Measurements from ENCODE around the gene CACNA1A.
"Not testable (repeated sequence)": the region's sequence is repeated elsewhere in the genome, so short reads cannot be mapped to it uniquely, and the experiment has no call there.

Gene CACNA1A

DNA sequence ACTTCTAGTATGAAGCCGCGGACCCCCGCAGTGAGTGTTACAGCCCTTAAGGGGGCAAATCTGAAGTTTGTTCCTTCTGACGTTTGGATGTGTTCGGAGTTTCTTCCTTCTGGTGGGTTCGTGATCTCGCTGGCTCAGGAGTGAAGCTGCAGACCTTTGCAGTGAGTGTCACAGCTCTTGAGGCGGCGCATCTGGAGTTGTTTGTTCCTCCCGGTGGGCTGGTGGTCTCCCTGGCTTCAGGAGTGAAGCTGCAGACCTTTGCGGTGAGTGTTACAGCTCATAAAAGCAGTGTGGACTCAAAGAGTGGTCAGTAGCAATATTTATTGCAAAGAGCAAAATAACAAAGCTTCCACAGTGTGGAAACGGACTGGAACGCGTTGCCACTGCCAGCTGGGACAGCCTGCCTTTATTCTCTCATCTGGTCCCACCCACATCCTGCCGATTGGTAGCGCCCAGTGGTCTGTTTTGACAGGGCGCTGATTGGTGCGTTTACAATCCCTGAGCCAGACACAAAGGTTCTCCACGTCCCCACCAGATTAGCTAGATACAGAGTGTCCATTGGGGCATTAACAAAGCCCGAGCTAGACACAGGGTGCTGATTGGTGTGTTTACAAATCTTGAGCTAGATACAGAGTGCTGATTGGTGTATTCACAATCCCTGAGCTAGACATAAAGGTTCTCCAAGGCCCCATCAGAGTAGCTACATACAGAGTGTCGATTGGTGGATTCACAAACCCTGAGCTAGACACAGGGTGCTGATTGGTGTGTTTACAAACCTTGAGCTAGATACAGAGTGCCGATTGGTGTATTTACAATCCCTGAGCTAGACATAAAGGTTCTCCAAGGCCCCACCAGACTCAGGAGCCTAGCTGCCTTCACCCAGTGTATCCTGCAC is 320.3 kb downstream of the CACNA1A start:
- DNase-seq = not testable (repeated sequence)

DNA sequence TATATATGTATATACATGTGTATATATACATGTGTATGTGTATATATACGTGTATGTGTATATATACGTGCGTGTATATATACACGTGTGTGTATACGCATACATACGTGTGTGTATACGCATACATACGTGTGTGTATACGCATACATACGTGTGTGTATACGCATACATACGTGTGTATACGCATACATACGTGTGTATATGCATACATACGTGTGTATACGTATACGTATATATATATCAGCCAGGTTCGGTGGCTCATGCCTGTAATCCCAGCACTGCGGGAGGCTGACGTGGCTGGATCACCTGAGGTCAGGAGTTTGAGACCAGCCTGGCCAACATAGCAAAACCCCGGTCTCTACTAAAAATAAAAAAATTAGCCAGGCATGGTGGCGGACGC is 321.4 kb downstream of the CACNA1A start:
- not testable (repeated sequence) for DNase-seq

DNA sequence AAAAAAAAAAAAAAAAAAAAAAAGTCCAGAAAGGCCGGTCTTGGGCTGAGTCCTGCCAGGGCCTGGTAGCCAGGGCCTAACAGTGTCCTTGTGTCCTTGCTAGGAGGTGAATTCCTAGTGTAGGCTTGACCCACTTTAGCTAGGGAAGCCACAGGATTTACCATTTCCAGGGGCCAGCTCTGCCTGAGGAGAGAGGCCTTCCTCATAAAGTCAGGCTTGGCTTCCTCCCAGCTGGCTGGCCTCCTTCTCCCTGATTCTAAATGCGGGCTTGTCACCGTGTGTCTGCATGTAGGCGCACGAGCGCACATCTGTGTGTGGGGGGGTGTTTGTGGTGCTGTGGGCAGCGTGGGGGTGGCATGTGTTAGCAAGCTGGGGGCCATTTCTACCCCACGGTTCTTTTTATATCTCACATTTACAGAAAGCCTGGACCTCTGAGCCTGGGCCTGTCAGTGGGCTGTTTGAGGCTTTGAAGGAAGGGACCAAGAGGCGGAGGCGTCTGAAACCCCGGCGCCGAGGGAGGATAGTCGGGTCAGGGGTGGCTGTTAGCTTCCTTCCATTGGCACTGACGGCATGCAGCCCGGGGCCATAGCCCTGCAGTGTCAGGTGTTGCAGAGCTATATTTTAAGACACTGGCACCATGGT is 324.4 kb downstream of the CACNA1A start:
- DNase-seq = no peak

DNA sequence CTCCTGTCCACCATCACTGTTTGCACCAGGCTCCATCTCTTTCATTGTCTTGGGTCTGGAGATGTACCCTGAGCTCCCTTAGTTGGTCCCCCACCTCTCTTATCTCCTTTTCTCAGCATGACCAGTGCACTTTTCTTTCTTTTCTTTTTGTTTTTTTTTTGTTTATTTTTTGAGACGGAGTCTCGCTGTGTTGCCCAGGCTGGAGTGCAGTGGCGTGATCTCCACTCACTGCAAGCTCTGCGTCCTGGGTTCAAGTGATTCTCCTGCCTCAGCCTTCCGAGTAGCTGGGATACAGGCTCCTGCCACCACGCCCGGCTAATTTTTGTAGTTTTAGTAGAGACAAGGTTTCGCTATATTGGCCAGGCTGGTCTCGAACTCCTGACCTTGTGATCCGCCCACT is 328.0 kb downstream of the CACNA1A start:
- DNase-seq = not testable (repeated sequence)

DNA sequence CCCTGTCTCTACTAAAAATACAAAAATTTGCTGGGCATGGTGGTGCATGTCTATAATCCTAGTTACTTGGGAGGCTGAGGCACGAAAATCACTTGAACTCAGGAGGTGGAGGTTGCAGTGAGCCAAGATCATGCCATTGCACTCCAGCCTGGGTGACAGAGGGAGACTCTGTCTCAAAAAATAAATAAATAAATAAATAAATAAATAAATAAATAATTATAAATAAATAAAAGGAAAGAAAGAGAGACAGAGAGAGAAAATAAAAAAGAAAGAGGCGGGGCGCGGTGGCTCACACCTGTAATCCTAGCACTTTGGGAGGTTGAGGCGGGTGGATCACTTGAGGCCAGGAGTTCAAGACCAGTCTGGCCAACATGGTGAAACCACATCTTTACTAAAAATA is 328.7 kb downstream of the CACNA1A start:
- DNase-seq = not testable (repeated sequence)

DNA sequence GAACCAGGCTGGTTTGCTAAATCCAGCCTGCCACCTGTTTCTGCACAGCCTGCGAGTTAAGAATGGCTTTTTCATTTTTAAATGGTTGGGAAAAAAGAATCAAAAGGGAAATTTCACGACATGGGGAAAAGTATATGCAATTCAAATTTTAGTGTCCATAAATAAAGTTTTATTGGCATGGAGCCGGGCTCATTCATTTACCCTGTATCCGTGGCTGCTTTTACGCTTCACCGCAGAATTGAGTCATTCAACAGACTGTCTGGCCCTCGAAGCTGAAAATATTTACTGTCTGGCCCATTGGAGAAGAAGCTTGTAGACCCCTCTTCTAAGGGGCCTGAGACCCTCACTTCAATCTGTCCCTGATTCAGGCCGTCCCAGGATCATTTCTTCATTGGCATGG is 329.9 kb downstream of the CACNA1A start:
- no peak for DNase-seq

DNA sequence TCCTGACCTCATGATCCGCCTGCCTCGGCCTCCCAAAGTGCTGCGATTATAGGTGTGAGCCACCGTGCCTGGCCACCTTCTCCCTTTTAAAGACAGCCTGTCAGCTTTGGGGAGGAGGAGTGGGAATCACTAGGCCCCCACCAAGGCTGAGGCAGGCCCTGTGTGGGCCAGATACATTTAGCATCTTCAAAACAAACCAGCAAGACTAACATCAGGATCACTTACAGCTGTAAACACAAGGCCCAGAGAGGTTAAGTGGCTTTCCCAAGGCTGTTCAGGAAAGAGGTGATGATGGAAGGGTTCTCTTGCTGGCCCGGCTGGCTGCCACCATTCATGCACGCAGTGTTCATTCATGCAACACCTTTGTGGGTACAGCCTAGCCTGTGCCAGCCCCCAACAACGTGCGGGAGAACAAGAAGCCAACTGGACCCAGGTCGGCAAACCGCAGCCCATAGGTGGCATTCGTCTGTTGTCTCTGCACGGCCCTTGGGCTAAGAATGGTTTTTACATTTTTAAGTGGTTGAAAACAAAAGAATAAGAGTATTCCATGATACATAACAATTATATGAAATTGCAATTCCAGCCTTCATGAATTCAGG is 333.0 kb downstream of the CACNA1A start:
- DNase-seq = no peak

DNA sequence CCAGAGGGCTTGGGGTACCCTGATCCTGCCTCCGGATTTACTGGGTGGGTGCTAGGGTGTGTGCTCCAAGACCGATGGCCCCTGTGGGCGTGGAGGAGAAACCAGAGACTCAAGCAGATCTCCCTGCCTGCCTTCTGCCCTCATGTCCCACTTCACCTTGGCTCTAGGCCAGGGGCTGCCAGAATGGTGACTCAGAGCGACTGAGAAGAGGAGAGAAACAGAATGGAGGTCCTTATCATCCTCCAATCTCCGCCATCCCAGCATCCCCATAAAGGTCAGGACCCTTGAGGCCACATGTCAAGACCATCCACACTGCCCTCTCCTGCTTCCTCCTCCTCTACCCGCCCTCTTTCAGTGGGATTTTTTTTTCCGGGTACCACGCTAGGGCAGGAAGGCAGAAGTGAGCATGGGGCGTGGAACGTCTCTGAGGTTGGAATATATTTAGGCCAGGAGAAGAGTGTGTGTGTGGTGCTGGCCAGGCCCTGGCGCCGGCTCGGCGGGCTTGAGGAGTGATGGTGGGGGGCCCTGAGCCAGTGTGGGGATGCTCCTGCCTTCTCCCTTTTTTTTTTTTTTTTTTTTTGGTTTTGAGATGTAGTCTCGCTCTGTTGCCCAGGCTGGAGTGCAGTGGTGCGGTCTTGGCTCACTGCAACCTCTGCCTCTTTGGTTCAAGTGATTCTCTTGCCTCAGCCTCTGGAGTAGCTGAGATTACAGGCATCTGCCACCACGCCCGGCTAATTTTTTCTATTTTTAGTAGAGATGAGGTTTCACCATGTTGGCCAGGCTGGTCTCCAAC is 333.7 kb downstream of the CACNA1A start:
- peak; percentile 67 for DNase-seq

DNA sequence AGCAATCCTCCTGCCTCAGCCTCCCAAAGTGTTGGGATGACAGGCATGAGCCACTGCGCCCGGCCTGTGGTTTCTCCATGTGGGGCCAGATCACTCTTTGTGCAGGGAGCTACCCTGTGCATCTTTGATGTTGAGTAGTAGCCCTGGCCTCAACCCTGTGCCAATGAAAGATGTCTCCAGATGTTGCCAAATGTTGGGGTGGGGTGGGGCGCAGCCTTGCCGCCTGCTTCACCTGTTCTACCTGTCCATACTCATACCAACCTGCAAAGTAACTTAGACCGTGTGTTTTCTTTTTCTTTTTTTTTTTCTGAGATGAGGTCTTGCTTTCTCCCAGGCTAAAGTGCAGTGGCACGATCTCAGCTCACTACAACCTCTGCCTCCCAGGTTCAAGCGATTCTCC is 335.1 kb downstream of the CACNA1A start:
- no peak for DNase-seq

DNA sequence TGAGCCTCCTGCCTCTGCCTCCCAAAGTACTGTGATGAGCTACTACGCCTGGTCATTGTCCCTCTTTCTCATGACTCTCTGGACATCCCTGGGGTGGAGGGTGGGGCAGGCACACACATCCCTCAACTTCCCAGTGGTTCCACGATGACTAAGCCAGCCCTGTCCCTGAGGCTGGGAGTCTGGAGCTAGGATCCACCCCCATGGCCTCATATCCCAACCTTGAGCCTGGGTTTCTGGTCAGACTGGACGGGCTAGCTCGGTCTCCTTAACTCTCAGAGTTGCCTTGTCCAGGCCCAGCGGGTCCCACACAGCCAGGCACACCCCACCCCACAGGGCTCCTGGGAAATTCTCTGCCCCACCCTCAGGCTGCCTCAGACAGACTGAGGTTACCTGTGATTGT is 336.5 kb downstream of the CACNA1A start:
- DNase-seq = no peak

DNA sequence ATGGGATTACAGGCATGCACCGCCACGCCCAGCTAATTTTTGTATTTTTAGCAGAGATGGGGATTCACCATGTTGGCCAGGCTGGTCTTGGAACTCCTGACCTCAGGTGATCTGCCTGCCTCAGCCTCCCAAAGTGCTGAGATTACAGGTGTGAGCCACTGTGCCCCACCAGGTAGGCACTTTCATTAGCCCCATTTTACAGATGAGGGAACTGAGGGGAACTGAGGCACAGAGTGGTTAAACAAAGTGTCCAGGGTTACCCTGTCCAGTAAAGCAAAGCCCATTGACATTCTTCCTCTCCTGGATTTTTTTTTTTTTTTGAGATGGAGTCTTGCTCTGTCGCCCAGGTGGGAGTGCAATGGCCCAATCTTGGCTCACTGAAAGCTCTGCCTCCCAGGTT is 340.1 kb downstream of the CACNA1A start:
- not testable (repeated sequence) for DNase-seq

DNA sequence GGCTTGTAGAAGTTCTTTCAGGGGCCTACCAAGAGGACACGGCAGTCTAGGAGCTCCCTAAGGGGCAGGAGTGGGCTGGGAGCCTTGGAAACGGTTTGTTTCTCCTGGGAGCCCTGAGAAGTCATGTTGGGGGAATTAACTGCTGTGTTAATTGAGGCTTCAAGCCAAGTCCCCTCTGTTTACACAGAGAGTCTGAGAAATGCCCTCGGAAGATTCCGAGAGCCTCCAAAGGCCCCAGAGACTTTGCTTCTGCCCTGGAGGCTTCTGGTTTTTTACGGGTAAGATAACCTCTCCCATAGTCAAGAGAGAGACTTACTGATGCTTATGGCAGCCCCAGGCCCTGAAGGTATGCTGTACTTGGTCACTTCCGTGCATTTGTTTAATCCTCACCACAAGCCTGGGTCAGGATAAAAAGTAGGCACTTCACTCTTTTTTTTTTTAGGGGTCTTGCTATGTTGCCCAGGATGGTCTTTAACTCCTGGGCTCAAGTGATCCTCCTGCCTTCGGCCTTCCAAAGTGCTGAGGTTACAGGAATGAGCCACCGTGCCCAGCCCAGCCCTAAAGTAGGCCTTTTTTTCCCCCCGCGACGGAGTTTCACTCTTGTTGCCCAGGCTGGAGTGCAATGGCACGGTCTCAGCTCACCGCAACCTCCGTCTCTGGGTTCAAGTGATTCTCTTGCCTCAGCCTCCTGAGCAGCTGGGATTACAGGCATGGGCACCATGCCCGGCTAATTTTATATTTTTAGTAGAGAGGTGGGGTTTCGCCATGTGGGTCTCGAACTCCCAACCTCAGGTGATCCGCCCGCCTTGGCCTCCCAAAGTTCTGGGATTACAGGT is 340.9 kb downstream of the CACNA1A start:
- DNase-seq = no peak

DNA sequence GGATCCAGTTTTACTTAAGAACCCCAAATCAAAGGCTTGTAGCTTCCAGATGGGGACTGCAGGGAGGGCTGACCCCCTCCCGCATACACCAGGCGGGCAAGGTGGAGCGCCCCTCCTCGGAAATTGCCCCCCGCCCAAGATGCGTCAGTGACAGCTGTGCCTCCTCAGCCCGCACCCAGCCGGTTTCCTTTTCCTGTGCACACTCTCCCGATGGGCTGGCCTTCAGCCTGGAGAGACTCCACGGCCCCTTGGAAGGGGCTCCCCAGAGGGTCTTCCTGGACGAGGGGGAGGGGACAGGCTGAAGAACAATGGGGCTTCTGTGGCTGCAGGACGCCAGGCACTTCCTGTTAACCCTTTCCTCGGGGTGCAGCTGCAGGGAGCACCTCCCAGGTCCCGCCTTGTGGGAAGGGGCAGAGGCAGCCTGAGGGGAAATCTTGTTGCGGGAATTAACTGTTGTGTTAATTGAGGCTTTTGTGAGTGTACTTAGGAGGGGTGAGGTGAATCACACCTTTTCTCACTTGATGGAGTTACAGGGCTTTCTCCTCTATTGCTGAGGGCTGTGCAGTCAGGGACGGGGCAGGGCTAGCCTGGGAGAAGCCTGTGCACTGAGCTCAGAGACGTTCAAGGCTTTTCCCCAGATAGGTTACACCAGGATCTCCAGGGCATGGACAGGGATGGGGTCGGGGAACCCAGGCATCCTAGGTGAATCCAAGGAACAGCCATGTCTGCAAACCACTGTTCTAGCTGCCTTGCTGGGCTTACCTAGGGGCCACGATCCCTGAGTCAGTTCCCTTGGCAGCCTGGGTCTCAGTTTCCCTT is 341.7 kb downstream of the CACNA1A start:
- peak; percentile 47 for DNase-seq

DNA sequence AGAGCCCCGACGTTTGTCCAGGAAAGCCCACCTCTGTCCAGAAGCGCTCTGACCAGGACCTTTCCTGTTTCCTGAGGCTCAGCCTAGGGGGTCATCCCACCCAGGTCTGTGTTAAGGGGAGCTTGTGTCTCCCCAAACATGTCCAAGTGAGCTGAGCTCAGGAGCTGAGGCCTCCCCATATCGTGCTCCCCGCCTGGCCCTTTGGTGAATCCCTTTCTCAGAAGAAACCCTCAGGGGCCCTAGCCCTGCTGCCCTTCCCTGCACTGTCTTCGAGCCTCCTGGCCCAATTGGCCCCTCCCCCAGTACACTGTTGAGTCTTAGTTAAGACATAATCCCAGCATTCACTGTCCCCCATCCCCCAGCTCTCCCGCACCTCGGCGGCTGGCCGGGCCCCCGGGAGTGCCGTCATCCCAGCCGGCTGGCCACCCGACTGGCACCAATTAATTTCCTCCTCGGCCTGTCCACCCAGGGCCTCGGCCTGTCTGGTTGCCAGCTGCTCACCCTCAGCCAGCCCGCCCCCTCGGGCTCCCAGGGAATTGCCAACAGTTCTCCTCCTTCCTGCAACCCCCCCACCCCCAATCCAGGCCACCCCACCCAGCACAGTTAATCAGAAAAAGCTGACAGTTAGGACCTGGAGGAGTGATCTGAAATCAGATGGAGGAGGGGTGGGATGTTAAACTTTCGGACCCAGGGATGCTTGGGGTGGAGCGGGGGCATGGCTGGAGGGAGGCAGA is 342.5 kb downstream of the CACNA1A start:
- peak; percentile 39 for DNase-seq

DNA sequence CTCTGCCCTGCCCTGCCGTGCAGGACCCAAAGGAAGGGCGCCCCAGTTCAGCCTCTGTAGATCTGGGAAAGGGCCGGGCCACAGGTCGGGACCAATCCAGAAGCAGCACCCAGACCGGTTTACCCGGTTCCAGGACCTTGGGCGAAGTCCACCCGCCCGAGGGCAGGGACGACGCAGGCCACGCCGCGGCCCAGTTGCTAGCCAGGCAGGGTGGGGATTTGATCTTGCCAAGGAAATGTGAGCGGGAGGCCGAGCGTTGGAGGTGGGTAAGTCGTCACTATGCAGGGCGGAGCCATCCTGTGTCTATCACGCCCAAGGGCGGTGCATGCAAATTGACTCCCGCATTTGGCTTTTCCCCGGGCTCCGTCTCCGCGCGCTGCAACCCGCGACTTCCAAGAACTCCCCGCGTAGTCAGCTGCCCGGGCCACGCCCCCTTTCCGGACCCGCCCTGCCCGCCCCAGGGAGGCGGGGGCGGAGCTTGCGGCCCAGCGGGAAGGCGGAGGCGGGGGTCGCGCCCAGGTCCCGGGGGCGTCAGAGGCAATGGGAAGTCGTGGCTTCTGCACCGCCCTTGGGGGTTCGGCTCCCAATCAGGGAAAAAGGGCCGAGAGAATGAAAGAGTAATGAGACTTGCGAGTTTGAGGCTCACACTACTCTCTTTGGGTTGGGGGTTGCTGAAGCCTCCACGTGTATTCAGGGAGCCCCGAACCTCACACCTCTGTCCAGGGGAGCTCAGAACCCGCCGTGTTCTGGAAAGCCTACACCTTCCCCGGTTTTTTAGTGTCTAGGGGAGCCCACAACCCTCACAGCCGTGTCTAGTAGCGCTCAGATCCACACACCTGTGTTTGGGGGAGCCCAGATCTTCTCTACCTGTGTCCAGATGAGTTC is 343.3 kb downstream of the CACNA1A start:
- peak; percentile 76 for DNase-seq

DNA sequence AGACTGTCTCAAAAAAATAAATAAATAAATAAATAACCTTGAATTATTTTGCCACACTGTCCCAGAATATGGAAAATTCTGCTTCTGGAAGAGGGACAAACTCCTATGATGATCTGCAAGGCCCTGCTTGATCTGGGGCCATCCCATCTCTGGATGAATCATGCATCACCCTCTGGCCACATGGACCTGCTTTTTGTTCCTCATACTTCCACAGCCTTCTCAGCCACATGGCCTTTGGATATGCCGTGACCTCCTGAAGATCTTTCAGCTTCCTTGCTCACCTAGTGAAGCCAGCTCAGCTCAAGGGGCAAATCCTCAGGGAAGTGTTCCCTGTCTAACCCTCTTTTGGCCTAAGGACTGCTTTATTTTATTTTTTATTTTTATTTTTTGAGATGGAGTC is 345.7 kb downstream of the CACNA1A start:
- DNase-seq = no peak

DNA sequence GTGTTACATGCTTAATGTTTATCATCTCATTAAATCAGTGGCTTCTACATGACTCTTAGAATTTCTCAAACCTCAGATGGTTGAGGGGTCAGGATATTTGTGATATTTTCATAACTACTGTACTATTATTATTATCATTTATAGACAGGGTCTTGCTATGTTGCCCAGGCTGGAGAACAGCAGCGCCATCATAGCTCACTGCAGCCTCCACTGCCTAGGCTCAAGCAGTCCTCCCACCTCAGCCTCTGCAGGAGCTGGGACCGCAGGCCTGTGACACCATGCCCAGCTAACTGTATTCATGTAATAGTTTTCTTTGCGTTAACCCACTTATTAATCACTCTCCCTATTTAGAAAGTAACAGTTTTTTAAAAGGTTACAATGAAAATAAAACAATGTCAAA is 346.6 kb downstream of the CACNA1A start:
- DNase-seq = no peak

Measured in central memory CD4-positive, alpha-beta T cell (primary cell).